Activated CD8-positive, alpha-beta memory T cell treated with anti-CD3 and anti-CD28 coated beads for 24 hours (primary cell): ENCODE data around the gene CHD9.
"Not testable (repeated sequence)": the region's sequence is repeated elsewhere in the genome, so short reads cannot be mapped to it uniquely, and the experiment has no call there.

Experiments
- DNase-seq: peaks from one replicate; pipeline ENCODE4 v3.0.0-alpha.2; 2020

CHD9 gene, protein sequence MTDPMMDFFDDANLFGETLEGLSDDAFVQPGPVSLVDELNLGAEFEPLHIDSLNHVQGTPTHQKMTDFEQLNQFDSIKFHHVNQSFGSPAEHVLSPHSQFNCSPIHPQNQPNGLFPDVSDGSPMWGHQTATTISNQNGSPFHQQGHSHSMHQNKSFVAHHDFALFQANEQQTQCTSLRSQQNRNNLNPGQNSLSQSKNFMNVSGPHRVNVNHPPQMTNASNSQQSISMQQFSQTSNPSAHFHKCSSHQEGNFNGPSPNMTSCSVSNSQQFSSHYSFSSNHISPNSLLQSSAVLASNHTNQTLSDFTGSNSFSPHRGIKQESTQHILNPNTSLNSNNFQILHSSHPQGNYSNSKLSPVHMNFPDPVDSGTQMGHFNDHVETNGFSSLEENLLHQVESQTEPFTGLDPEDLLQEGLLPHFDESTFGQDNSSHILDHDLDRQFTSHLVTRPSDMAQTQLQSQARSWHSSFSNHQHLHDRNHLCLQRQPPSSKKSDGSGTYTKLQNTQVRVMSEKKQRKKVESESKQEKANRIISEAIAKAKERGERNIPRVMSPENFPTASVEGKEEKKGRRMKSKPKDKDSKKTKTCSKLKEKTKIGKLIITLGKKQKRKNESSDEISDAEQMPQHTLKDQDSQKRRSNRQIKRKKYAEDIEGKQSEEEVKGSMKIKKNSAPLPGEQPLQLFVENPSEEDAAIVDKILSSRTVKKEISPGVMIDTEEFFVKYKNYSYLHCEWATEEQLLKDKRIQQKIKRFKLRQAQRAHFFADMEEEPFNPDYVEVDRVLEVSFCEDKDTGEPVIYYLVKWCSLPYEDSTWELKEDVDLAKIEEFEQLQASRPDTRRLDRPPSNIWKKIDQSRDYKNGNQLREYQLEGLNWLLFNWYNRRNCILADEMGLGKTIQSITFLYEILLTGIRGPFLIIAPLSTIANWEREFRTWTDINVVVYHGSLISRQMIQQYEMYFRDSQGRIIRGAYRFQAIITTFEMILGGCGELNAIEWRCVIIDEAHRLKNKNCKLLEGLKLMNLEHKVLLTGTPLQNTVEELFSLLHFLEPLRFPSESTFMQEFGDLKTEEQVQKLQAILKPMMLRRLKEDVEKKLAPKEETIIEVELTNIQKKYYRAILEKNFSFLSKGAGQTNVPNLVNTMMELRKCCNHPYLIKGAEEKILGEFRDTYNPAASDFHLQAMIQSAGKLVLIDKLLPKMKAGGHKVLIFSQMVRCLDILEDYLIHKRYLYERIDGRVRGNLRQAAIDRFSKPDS (N-terminal part only)

DNA sequence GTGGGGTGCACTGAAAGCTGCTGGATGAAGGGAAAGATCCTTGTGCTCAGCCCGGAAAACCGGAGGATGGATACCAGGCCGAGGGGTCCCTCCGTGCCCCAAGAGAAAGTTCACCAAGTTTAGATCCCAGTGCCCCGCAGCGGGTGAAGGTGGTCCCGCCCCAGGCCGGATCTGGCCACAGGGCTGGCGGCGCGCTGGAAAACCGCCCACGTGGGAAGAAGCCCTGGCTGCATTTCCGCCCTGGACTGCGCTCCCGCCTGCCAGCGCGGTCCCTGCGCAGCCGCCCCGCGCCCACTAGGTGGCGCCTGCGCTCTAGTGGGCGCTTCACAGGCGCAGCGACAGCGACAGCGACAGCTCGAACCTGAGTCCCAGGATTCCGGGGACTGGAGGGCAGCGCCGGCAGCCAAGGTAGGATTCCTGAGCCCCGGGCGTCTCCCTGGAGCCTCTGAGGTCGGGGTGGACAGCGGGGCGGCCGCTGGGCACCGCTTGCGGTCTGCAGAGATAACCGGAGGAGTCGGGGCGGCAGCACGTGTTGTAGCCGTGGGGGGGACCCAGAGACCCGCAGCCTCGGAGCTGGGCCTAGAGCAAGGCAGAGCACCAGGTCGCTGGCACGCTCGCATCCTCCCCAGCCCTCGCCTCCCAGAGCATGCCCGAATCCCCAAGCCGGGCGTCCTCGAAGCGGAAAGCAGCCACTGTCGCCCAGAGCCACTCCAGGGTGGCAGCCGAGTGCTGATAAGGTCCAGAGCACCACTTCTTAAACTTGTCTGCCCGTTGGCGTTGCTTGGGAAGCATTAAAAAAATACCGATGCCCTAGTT, at the start of gene CHD9:
Gene CHD9, plus strand, starts transcription at position 322 of the 816 bp plus-strand sequence. CDS start 101,099 bp downstream, outside the sequence.
- peak; percentile 93 for DNase-seq

DNA sequence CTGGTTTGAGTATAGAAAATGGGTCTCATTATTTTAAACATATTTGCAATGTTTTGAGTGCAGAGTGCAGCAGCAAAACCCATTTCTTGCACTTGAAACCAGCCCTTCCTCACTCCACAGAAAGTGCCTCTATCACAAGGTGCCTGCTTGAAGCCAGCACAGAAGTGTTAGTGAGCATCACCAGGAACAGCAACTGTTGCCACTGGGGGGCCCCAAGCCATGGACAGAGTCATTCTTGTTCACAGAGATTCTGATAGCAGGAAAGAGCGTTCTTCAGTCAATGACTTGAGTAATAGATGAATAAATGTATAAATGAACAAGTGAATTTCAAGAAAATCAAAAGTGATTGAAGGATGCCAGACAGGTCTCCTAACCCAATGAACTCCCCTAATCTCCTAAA, 47.7 kb upstream of the CHD9 start:
- DNase-seq = no peak

DNA sequence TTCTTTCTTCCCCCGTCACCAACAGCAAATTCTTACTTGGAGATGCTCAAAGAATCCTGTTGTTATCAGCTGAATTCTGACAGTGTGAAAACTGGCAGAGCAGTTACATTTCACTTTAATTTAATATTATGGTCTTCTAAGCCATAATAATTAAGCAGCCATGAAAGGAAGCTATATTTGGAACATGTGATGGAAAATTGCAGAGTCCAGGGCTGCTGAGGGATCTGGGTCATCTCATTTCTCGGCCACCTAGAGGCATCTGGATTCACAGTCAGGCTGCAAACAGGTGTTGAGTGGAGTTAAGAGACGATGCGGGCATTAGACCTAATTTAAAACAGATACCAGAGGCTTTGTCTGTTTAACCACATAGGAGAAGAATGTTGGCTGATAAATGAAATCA, 40.5 kb upstream of the CHD9 start:
- DNase-seq = no peak

DNA sequence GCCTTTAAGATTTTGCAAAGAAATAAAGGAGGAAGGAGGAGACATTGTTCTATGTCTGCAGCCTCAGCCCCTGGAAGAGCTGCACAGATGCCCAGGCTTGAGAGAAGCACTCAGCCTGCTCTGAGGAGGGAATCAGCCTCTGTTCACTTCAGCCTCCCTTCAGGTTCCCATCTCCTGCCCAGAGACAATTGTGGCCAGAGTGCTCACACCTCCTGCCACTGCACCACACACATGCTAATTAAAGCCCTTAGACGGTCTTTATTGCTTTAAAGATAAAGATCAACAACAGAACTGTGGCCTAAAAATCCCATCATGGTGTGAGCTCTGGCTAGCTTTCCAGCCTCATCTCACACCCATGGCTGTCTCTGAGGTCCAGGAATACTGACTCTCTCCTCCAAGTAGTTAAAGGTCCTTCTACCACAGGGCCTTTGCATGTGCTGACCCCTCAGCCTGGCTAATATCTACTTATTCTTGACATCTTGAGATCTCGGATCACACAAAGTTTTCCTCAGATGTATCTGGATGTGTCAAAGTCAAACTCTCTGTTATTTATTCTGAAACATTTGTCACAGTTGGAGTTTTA, 35.9 kb upstream of the CHD9 start:
- no peak for DNase-seq

DNA sequence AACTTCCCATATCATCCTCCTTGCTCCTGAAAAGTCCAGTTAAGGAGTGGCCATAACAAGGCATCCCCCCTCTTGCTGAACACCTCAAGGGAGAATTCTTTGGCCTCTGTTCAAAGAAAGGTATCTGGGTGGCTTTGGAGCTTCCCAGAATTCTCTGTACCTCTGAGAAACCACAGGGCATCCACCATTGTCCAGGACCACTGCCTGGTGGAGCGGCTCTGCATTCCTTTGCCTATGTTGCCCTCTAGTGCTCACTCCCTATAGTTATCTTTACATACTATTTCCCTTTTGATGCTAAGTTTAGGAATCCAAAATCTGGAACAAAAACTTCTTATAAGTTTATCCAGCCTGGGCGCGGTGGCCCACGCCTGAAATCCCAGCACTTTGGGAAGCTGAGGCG, 32.4 kb upstream of the CHD9 start:
- no peak for DNase-seq

DNA sequence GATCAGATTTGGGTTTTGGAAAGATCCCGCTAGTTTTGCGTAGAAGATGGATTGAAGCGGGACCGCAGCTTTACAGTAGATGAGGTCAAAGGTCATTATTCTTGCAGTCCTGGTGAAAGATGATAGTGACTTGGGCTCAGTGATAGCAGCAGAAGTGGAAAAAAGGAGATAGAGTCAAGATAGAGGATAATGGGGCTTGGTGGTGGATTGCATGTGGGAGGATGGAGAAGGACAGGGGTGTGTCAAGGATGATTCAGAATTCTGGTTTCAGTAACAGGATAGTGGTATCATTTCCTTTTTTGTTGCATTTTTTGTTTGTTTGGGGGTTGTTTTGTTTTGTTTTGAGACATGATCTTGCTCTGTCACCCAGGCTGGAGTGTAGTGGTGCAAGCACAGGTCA, 30.7 kb upstream of the CHD9 start:
- DNase-seq = no peak

DNA sequence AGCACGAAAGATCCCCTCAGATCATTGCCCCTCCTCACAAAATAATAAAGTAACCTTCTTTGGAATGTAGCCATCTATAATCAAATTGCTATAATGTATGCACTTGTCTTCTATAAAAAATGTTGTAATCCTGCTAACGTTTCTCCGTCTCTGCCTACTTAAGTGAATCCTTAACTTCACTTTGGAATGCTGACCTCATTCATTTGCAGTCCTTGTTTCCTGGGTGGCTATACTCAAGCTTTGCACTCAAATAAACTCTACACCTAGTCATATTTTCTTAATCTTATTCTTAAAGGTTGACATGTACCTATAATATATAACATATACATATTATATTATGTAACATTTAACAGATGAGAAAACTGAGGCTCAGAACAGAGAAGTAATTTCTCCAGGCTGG, 24.8 kb upstream of the CHD9 start:
- no peak for DNase-seq

DNA sequence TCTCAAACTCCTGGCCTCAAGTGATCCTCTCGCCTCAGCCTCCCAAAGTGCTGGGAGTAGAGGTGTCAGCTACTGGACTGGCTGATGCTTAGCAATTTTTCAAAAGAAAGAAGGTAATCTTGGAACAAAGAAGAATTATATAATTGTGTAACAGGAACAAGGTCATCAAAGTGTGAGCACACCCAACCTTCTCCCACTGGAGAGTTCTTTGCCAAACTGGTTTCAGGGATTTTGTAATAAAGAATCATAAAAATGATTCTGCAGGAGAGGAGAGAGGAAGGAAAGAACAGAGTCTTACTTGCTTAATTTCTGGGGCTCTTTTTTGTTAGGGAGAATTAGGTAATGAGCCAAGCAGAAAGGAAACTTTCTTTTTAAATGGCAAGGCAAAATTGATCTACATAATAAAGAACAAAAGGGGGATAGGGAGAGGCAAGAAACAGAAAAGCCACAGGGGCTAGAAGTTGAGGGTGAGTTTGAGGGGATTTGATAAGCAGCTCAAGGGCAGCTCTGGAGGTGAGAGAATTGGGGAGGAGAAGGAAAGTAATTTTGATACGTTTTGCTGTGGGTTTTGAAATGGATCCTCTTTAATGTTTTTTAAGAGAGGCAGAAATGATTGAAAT, 23.4 kb upstream of the CHD9 start:
- DNase-seq = no peak

DNA sequence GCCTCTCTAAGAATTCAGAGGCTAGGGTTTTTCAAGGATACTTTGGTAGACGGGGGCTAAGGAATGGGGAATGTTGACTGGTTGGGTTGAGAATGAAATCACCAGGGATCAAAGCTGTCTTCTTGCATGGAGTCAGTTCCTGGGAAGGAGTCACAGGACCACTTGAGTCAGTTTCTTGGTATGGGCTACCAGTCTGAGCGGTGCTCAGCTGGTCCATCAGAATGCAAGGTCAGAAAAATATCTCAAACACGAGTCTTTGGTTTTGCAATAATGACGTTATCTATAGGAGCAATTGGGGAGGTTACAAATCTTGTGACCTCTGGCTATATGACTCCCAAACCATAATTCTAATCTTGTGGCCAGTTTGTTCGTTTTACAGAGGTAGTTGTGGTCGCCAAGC, 20.5 kb upstream of the CHD9 start:
- DNase-seq = no peak

DNA sequence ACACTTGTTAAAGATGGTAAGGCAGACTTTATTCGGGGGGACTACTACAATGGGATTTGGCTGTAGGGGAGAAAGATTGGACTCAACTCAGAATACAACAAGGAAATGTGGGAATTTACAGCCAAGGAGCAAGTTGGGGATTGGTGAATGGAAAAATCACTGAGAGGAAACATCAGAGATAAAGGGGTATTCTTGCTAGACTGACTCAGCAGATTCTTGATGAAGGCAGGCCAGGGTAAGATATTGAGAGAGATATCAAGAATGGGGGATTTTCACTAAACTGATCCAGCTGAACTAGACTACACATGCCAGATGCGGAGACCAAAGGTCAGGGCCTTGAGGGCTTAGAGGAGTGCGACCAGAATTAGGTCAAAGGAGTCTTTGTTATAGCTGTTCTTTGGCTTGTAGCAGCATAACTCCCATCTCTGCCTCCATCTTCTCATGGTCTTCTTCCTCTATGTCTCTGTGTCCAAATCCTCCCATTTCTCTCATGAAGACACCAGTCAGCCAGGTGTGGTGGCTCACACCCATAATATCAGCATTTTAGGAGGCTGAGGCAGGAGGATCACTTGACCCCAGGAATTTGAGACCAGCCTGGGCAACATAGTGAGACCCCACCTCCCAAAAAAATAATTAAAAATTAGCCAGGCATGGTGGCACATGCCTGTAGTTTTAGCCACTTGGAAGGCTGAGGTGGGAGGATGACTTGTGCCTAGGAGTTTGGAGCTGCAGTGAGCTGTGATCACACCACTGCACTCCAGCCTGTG, 19.4 kb upstream of the CHD9 start:
- DNase-seq = no peak

DNA sequence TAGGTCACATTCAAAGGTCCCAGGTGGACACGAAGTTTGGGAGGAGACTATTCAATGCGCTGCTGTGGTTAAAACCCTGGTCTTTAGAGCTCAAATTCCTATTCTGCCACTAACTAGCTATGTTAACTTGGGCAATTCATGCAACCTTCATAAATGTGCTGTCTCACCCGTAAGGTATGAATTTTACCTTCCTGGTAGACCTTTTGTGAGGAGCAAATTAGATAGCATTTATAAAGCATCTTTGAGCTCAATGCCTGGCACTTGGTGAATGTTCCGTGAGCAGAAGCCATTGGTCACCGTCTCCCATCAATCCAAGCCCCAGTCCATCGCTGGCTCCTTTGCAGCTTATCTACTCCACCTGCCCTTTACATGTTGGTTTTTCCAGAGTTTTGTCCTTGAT, 18.7 kb upstream of the CHD9 start:
- DNase-seq = no peak

DNA sequence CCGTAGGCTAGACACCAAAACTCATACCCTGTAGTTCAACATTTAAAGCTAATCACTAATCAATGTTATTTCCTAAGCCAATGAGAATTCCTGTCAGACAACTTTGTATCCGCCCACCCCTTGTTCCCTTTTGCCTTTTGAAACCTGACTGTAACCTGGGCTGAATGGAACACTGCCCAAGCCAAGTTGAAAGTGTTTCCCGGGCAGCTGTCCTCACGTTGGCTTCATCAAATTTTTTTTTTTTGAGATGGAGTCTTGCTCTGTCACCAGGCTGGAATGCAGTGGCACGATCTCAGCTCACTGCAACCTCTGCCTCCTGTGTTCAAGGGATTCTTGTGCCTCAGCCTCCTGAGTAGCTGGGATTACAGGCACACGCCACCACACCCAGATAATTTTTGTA, 18.1 kb upstream of the CHD9 start:
- DNase-seq = not testable (repeated sequence)

DNA sequence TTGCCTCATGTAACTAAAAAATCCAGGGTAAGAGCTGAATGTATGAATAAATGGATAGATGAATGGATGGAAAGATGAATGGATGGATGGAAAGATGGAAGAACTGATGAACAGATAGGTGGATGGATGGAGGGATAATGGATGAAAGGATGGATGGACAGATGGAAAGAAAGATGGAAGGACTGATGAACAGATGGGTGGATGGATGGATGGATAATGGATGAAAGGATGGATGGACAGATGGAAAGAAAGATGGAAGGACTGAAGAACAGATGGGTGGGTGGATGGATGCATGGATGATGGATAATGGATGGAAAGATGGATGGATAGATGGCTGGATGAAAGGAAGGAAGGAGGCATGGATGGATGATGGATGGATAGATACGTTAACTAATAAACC, 14.0 kb upstream of the CHD9 start:
- no peak for DNase-seq

DNA sequence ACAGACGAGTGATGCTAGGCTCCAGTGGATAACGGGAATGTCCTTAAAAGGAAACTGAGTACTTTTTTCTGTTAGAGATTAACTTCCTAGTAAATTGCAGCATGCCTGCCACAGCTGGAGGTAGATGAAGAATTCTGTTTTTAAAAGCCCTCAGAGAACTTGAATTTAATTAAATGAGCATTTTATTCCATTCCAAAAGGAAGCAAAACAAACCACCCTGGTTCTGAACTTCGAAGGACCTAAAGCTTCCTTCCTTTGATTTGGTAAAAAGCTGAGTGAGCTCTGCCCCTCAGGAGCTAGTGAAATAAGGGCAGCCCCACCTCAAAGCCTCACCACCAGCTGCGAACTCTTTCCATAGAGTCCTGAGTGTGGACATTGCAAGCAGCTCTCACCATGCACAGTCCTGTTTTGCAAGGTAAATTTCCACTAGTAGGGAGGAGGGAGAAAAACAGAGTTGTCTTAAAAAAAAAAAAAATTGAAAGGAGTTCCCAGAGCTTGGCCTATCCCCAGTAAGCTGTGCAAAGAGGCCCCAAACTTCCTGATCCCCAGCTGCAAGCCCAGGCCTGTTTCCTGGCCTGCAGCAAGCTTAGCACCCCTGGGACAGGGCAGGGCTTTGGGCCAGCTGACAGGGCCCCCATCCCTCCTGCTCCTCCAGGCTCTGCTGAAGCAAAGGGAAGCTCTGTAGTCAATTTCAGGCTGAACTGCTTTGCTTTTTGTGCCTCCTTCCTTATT, 13.3 kb upstream of the CHD9 start:
- DNase-seq = no peak

DNA sequence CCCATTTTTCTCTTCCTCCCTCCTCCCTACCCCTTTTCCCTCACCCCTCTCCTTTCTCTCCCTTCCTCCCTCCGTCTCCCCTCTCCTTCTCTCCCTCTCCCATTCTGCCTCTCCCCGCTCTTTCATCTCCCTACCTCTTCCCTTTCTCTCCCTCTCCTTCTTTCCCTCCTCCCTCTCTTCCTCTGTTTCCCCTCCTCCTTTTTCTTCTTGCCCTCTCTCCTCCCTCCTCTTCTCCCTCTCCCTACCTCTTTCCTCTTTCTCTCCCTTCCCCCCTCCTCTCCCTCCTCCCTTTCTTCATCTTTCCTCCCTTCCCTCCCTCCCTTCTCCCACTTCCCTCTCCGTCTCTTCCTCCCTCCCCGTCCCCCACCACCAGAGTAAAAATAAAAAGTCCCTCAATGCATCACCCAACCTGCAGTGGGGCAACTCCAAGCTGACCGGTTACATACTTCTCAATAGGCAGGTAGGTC, 12.5 kb upstream of the CHD9 start:
- no peak for DNase-seq

DNA sequence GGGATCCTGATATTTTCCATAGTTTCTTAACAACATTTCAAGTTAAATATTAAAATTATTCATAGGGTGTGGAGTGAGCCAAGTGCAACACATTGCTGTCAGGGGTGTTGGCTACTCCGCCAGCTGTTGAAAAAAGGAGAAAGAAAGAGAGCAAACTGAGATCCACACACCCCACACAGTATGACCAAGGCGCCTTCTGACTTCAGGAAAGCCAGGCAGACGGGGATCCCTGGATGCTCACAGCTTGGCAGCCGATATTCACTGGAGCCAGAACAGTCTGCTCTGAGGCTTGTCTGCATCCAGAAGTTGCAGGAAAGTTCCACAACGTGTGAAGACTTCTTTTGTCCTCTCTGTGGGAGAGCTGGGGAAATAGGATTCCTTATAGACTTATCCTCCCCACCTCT, 11.4 kb upstream of the CHD9 start:
- no peak for DNase-seq

DNA sequence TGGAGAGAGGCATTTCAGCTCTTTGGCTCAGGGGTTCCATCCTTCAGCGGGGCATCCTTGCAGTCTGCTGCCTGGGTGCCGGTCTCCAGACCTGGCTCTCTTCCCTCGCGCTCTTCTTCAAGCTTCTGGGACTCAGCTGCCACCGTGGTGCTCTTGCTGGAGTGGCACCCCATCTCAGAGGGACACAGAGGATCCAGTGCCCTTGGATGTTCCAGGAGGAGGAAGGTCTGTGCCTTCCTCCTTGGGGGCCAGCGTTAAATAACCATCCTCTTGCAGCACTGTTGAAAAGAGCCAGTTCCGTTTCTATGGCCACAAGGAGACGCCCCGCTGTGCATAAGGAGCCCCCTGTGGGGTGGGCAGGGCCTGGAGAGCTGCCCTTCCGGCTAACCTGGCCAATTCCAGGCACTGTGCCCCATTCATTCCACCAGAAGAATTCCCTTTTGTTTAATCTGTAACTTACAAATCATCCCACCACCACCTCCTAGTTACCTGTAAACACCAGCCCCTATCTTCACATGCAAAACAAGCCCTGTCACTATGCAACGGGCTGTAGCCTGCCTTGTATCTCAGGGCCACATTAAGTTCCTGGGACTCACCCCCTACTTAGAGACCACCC, 10.7 kb upstream of the CHD9 start:
- no peak for DNase-seq

DNA sequence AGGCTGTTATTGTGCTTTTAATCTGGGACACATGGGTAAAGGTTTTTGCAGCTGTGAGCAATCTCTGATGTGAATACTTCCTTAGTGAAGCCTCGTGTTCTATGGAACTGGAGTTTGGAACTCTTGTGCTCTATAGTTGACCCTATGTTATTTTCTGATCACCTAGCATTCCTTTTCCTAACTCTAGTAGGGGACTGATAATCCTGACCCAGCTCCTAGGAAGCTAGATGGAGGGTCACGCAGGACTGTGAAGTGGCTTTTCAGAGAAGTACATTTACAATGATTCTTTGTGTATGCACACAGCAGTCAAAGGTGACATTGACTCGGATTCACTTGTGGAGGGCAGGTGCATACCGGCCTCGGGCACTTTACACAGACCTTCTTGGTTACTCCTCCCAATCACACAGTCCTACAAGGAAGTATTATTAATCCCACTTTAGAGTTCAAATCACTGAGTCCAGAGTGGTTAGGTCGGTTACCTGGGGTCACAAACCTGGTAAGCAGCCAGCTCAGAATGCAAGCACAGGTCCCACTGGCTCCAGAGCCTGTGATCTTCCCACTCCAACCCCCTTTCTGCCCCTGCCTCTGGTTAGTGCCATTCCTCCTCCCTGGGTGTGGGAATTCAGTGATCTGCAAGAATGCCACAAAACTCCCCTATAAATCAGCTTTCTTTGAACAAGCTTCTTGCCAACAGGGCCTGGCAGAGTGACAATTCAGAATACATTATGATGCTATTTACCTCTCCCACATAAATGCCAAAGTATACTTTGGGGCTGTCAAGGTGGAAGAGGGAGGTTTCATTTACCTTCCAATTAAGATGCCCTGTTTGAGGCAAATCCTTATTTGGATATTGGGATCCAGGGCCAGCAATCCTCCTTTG, 9.2 kb upstream of the CHD9 start:
- DNase-seq = no peak
